Smooth muscle cell of the brain vasculature (primary cell): ENCODE measurements around the gene ZNF862.

Experiments
- DNase-seq: peaks from one replicate; pipeline ENCODE4 v3.0.0-alpha.2; 2012; ENCODE audit warnings: low read depth, low spot score

Gene ZNF862

GRCh38 chr7:149811221-149811620 lies 27.0 kb upstream of the ZNF862 start:
- no peak for DNase-seq

DNA sequence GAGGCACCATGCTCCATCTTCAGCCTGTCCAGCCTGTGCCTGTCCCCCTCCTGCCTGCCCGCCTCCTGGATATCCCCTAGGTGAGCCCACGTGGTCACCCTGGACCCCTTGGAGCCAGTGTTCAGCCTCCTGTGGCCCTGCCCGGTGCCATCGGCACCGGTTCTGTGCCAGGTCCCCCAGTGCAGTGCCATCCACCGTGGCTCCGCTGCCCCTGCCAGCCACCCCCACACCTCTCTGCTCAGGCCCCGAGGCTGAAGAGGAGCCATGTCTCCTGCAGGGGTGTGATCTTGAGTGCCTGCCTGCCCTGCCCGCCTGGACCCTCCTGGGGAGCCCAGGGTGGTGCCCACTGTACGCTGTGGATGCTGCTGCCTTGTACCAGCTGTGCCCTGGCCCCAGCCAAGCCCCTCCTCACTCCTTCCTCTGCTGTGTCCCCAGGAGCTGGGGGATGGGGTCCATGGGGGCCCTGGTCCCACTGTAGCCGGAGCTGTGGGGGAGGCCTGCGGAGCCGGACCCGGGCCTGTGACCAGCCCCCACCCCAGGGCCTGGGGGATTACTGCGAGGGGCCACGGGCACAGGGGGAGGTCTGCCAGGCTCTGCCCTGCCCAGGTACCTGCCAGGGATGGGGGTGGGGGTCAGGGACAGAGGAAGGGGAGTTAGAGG lies 26.2 kb upstream of the ZNF862 start:
- no peak for DNase-seq

DNA sequence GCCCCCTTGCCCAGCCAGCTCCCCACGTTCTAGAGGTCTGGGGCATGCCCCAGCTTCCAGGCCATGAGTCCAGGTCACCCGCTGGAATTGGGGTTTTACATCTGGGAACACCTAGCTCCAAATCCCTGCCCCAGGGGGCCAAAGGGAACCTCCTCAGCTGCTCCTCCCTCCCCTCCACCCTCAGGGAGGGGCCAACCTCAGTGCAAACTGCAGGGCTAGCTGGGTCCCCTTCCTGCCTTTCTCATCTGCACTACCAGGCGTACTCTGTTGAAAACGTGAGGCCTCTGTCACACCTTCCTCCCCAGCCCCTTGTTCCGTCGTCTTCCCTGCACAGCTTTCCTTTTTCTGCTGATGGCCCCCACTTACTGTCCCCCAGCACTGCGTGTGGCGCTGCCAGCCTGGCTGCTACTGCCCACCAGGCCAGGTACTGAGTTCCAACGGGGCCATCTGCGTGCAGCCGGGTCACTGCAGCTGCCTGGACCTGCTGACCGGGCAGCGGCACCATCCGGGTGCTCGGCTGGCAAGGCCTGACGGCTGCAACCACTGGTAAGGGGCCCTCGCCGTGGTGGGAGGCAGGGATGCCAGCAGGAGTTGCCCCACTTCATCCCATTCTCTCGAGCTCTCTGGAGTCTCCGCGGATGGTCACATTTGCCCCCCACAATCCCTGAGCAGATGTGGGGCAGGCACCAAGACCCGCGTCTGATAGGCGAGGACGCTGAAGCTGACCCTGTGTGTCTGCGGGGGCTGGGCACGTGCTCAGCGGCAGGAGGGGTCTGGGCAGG lies 24.7 kb upstream of the ZNF862 start:
- DNase-seq = no peak

GRCh38 chr7:149814494-149814893 lies 23.7 kb upstream of the ZNF862 start:
- no peak for DNase-seq

DNA sequence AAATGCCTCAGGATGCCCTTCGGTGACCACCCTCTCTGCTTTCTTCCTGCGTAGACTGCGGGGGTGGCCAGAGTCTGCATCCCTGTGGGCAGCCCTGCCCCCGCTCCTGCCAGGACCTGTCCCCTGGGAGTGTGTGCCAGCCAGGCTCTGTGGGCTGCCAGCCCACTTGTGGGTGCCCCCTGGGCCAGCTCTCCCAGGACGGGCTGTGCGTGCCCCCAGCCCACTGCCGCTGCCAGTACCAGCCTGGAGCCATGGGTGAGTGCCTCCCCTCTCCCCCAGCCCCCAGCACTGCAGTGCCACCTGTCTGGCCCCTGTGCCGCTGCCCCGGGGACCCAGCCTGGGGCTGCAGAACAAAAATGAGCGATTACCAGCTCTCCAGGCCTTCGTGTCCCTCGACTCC lies 23.1 kb upstream of the ZNF862 start:
- DNase-seq = no peak

DNA sequence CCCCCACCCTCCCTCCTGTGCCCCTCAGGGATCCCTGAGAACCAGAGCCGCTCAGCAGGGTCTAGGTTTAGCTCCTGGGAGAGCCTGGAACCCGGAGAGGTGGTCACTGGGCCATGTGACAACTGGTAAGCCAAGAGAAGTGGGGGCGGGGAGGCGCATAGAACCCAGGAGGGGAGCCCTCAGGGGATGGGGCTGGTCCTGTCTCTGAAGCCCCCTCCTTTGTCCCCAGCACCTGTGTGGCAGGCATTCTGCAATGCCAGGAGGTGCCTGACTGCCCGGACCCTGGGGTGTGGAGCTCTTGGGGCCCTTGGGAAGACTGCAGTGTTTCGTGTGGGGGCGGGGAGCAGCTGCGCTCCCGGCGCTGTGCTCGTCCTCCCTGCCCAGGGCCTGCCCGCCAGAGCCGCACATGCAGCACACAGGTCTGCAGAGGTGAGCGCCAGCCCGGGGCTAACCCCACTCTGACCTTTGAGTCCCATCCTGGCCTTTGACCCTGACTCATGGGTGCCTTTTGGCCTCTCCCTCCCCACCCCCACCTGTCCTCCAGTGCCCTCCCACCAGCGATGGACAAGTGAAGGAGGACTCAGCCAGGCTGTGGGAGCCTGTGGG lies 22.4 kb upstream of the ZNF862 start:
- no peak for DNase-seq

- DNase-seq = no peak
Measured at GRCh38 chr7:149816267-149816751, 21.9 kb upstream of the ZNF862 start.

GRCh38 chr7:149816794-149817193 lies 21.4 kb upstream of the ZNF862 start:
- no peak for DNase-seq

DNA sequence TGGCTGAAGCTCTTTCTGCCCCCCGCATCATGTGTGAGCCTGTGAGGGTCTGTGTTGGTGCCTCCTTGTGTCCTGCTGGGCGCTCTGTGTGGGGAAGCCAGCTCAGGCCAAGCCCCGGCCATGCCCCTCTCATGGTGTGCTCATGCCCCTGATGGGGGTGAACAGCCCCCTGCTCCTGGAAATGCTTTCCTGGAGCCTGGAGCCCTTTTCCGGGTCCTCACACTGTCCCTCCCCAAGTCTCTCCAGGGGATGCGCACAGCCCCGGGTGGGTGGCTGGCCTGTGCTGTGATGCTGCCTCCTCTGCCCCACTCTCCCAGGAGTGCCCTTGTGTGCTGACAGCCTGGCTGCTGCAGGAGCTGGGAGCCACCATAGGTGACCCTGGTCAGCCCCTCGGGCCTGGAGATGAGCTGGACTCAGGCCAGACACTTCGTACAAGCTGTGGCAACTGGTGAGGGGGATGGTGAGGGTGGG lies 20.8 kb upstream of the ZNF862 start:
- DNase-seq = no peak

GRCh38 chr7:149817836-149818535 lies 20.2 kb upstream of the ZNF862 start:
- no peak for DNase-seq

- no peak for DNase-seq
Measured at GRCh38 chr7:149818536-149818840, 19.7 kb upstream of the ZNF862 start.

DNA sequence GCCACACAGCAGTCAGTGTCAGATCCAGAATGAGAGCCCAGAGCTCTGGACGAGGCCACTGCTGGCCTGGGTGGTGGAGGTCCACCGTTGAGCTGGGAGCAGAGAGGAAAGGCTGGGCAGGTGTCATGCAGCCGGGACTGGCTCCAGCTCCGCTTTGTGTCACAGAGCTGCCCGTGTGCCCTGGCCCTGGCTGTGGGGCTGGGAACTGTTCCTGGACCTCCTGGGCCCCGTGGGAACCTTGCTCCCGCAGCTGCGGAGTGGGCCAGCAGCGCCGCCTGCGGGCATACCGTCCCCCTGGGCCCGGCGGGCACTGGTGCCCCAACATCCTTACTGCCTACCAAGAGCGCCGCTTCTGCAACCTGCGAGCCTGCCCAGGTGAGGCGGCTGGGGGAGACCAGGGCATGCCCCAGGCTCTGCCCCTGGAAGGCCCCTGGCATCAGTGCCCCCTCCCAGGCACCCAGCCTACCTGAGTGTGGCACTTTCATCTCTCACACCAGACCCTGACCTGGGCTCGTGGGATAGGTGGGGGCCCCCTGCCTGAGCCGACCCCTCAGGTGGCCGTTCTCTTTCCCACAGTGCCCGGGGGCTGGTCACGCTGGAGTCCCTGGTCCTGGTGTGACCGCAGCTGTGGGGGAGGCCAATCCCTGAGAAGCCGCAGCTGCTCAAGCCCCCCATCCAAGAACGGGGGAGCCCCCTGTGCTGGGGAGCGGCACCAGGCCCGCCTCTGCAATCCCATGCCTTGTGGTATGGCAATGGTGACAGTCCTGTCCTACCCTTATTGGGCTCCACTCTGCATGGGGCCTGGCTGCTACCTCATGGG lies 18.8 kb upstream of the ZNF862 start:
- no peak for DNase-seq

DNA sequence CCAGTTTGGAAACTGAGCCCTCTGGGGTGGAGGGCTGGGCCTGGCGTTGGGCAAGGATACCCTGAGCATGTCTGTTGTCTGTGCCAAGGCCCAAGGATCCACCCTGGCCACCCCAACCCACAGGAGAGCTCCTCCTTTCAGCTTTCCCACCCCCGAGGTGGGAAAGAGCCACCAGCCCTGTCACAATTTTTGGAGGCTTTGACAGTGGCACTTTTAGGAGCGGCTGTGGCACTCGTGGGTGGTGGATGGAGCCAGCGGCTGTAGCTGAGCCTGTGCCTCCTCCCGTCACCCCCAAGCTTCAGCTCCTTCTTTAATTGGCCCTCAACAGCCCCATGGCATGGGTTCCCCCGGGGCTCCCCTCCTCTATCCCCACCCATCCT lies 18.2 kb upstream of the ZNF862 start:
- DNase-seq = no peak

GRCh38 chr7:149820622-149821190 lies 17.5 kb upstream of the ZNF862 start:
- no peak for DNase-seq

DNA sequence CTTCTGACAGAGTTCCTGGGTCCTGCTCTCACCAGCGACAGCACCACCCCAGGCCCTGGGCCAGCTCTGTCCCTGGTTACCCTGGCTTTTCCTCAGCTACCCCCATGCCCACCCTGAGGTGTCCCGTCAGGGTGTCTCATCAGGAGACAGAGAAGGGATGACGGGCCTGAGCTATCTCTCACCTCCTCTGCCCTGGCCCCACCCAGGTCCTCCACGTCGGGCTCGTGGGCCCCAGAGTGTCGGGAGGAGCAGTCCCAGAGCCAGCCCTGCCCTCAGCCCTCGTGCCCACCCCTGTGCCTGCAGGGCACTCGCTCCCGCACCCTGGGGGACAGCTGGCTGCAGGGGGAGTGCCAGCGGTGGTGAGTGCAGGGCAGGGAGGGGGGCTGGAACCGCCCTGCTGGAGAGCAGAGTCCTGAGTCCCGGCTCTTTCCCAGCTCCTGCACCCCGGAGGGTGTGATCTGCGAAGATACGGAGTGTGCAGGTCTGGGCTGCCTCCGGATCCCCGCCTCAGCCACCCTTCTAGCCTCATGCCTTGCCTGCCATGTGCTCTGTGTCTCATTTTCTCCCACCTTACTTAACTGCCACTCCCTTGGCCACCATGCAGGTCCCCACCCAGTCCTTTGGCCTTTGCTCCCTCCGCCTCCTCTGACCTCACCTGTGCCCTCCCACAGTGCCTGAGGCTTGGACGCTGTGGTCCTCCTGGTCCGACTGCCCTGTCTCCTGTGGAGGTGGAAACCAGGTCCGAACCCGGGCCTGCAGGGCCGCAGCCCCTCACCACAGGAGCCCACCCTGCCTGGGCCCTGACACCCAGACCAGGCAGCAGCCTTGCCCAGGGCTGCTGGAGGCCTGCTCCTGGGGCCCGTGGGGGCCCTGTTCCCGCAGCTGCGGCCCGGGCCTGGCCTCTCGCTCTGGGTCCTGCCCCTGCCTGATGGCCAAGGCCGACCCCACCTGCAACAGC lies 16.7 kb upstream of the ZNF862 start:
- DNase-seq = no peak

DNA sequence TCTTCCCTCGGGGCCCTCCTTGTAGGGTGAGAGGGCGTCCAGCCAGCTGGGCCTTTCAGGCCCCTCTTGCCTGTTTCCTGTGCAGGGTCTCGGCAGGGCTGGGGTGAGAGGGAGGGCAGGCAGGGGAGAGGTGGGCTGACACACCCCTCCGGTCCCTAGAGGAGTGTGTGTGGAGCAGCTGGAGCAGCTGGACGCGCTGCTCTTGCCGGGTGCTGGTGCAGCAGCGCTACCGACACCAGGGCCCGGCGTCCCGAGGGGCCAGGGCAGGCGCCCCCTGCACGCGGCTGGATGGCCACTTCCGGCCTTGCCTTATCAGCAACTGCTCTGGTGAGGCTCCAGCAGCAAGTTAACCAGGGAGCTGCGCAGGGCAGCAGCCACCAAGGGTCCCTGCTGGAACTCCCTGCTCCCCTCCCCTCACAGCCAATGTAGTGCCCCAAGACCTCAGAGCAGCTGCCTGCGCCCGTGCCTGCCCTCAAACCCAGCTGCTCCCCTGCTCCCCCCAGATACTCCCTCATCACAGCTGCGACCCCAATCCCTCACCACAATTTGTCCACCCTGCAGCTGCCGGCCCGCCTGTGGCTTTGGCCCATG lies 15.7 kb upstream of the ZNF862 start:
- DNase-seq = no peak

GRCh38 chr7:149823191-149823630 lies 15.0 kb upstream of the ZNF862 start:
- DNase-seq = no peak

- DNase-seq = no peak
Measured at GRCh38 chr7:149823631-149824199, 14.5 kb upstream of the ZNF862 start.

GRCh38 chr7:149824301-149824741 lies 13.9 kb upstream of the ZNF862 start:
- no peak for DNase-seq
